ENCODE data around the gene TMEM129.
A peak's percentile ranks its signal among the peaks of the same experiment; 100 is the strongest.

The TMEM129 gene

GRCh38 chr4:1757836-1758235 is 36.7 kb upstream of the TMEM129 start:
- Histone ChIP-seq H3K36me3 (ENCODE audit: control insufficient read depth in 1 of 2, insufficient read depth in 2 of 2, low read length in 2 of 2) (no peaks in the 10 kb centered on the region), H3K9me3 (ENCODE audit: control insufficient read depth in 1 of 2, low read length in 2 of 2) (no peaks in the 10 kb centered on the region), H3K4me3 (ENCODE audit: low read depth in 1 of 2, low read length in 2 of 2) (no peak overlapping the region), H3K27ac (ENCODE audit: low read depth, low read length) (no peak overlapping the region), H3K4me1 (ENCODE audit: control insufficient read depth in 1 of 2, insufficient read depth in 2 of 2, low read length in 2 of 2) (peaks cover 0 to 2% of the 10 kb centered on the region in 2 donors), H3K27me3 (ENCODE audit: control insufficient read depth in 1 of 2, insufficient read depth in 2 of 2, low read length in 2 of 2) (peaks cover 5% of the 10 kb centered on the region in 2 donors), H3K9ac (ENCODE audit: low read depth in 1 of 2, low read length in 2 of 2) (no peak overlapping the region)

- H3K4me3 ChIP-seq (ENCODE audit: low read depth in 1 of 2, low read length in 2 of 2), result no peak overlapping the region
- H3K27me3 ChIP-seq (ENCODE audit: control insufficient read depth in 1 of 2, insufficient read depth in 2 of 2, low read length in 2 of 2), result peaks cover 0 to under 1% of the 10 kb centered on the region in 2 donors
- H3K9ac ChIP-seq (ENCODE audit: low read depth in 1 of 2, low read length in 2 of 2), result no peak overlapping the region
- H3K36me3 ChIP-seq (ENCODE audit: control insufficient read depth in 1 of 2, insufficient read depth in 2 of 2, low read length in 2 of 2), result no peaks in the 10 kb centered on the region
- no peak overlapping the region for H3K27ac ChIP-seq (ENCODE audit: low read depth, low read length)
- H3K9me3 ChIP-seq (ENCODE audit: control insufficient read depth in 1 of 2, low read length in 2 of 2), result no peaks in the 10 kb centered on the region
- peaks cover 3 to 9% of the 10 kb centered on the region in 2 donors for H3K4me1 ChIP-seq (ENCODE audit: control insufficient read depth in 1 of 2, insufficient read depth in 2 of 2, low read length in 2 of 2)
These were observed 36.0 kb upstream of the TMEM129 start for GRCh38 chr4:1756893-1757779.

- Histone ChIP-seq H3K36me3 (ENCODE audit: control insufficient read depth in 1 of 2, insufficient read depth in 2 of 2, low read length in 2 of 2) (no peaks in the 10 kb centered on the region), H3K27ac (ENCODE audit: low read depth, low read length) (no peak overlapping the region), H3K4me3 (ENCODE audit: low read depth in 1 of 2, low read length in 2 of 2) (no peak overlapping the region), H3K4me1 (ENCODE audit: control insufficient read depth in 1 of 2, insufficient read depth in 2 of 2, low read length in 2 of 2) (peaks cover 7 to 14% of the 10 kb centered on the region in 2 donors), H3K9ac (ENCODE audit: low read depth in 1 of 2, low read length in 2 of 2) (no peak overlapping the region), H3K9me3 (ENCODE audit: control insufficient read depth in 1 of 2, low read length in 2 of 2) (no peaks in the 10 kb centered on the region), H3K27me3 (ENCODE audit: control insufficient read depth in 1 of 2, insufficient read depth in 2 of 2, low read length in 2 of 2) (no peaks in the 10 kb centered on the region)
These were observed 35.0 kb upstream of the TMEM129 start for GRCh38 chr4:1756079-1756478.

GRCh38 chr4:1755297-1755696 is 34.2 kb upstream of the TMEM129 start:
- no peak overlapping the region for H3K9ac ChIP-seq (ENCODE audit: low read depth in 1 of 2, low read length in 2 of 2)
- no peak overlapping the region for H3K27ac ChIP-seq (ENCODE audit: low read depth, low read length)
- no peaks in the 10 kb centered on the region for H3K27me3 ChIP-seq (ENCODE audit: control insufficient read depth in 1 of 2, insufficient read depth in 2 of 2, low read length in 2 of 2)
- H3K4me1 ChIP-seq (ENCODE audit: control insufficient read depth in 1 of 2, insufficient read depth in 2 of 2, low read length in 2 of 2), result peaks cover 7 to 14% of the 10 kb centered on the region in 2 donors
- H3K9me3 ChIP-seq (ENCODE audit: control insufficient read depth in 1 of 2, low read length in 2 of 2), result no peaks in the 10 kb centered on the region
- H3K36me3 ChIP-seq (ENCODE audit: control insufficient read depth in 1 of 2, insufficient read depth in 2 of 2, low read length in 2 of 2), result no peaks in the 10 kb centered on the region
- H3K4me3 ChIP-seq (ENCODE audit: low read depth in 1 of 2, low read length in 2 of 2), result no peak overlapping the region

GRCh38 chr4:1754336-1754735 is 33.2 kb upstream of the TMEM129 start:
- H3K9ac ChIP-seq (ENCODE audit: low read depth in 1 of 2, low read length in 2 of 2), result no peak overlapping the region
- no peaks in the 10 kb centered on the region for H3K9me3 ChIP-seq (ENCODE audit: control insufficient read depth in 1 of 2, low read length in 2 of 2)
- H3K36me3 ChIP-seq (ENCODE audit: control insufficient read depth in 1 of 2, insufficient read depth in 2 of 2, low read length in 2 of 2), result no peaks in the 10 kb centered on the region
- no peak overlapping the region for H3K27ac ChIP-seq (ENCODE audit: low read depth, low read length)
- H3K4me3 ChIP-seq (ENCODE audit: low read depth in 1 of 2, low read length in 2 of 2), result no peak overlapping the region
- no peaks in the 10 kb centered on the region for H3K27me3 ChIP-seq (ENCODE audit: control insufficient read depth in 1 of 2, insufficient read depth in 2 of 2, low read length in 2 of 2)
- H3K4me1 ChIP-seq (ENCODE audit: control insufficient read depth in 1 of 2, insufficient read depth in 2 of 2, low read length in 2 of 2), result peaks cover 7 to 14% of the 10 kb centered on the region in 2 donors

GRCh38 chr4:1753697-1754311 is 32.7 kb upstream of the TMEM129 start:
- H3K27ac ChIP-seq (ENCODE audit: low read depth, low read length), result no peak overlapping the region
- H3K9me3 ChIP-seq (ENCODE audit: control insufficient read depth in 1 of 2, low read length in 2 of 2), result no peaks in the 10 kb centered on the region
- H3K27me3 ChIP-seq (ENCODE audit: control insufficient read depth in 1 of 2, insufficient read depth in 2 of 2, low read length in 2 of 2), result no peaks in the 10 kb centered on the region
- H3K36me3 ChIP-seq (ENCODE audit: control insufficient read depth in 1 of 2, insufficient read depth in 2 of 2, low read length in 2 of 2), result no peaks in the 10 kb centered on the region
- H3K4me3 ChIP-seq (ENCODE audit: low read depth in 1 of 2, low read length in 2 of 2), result no peak overlapping the region
- H3K4me1 ChIP-seq (ENCODE audit: control insufficient read depth in 1 of 2, insufficient read depth in 2 of 2, low read length in 2 of 2), result peaks cover 7 to 14% of the 10 kb centered on the region in 2 donors
- no peak overlapping the region for H3K9ac ChIP-seq (ENCODE audit: low read depth in 1 of 2, low read length in 2 of 2)

GRCh38 chr4:1753294-1753696 is 32.2 kb upstream of the TMEM129 start:
- Histone ChIP-seq H3K36me3 (ENCODE audit: control insufficient read depth in 1 of 2, insufficient read depth in 2 of 2, low read length in 2 of 2) (no peaks in the 10 kb centered on the region), H3K9ac (ENCODE audit: low read depth in 1 of 2, low read length in 2 of 2) (no peak overlapping the region), H3K9me3 (ENCODE audit: control insufficient read depth in 1 of 2, low read length in 2 of 2) (no peaks in the 10 kb centered on the region), H3K27me3 (ENCODE audit: control insufficient read depth in 1 of 2, insufficient read depth in 2 of 2, low read length in 2 of 2) (no peaks in the 10 kb centered on the region), H3K4me1 (ENCODE audit: control insufficient read depth in 1 of 2, insufficient read depth in 2 of 2, low read length in 2 of 2) (peaks cover 10 to 17% of the 10 kb centered on the region in 2 donors), H3K4me3 (ENCODE audit: low read depth in 1 of 2, low read length in 2 of 2) (no peak overlapping the region), H3K27ac (ENCODE audit: low read depth, low read length) (no peak overlapping the region)

- peak overlapping the region in 1 of 2 donors; percentile 15 for H3K4me3 ChIP-seq (ENCODE audit: low read depth in 1 of 2, low read length in 2 of 2)
- peaks cover 10 to 17% of the 10 kb centered on the region in 2 donors for H3K4me1 ChIP-seq (ENCODE audit: control insufficient read depth in 1 of 2, insufficient read depth in 2 of 2, low read length in 2 of 2)
- peak overlapping the region in 1 of 2 donors; percentile 18 for H3K9ac ChIP-seq (ENCODE audit: low read depth in 1 of 2, low read length in 2 of 2)
- H3K9me3 ChIP-seq (ENCODE audit: control insufficient read depth in 1 of 2, low read length in 2 of 2), result no peaks in the 10 kb centered on the region
- no peak overlapping the region for H3K27ac ChIP-seq (ENCODE audit: low read depth, low read length)
- no peaks in the 10 kb centered on the region for H3K36me3 ChIP-seq (ENCODE audit: control insufficient read depth in 1 of 2, insufficient read depth in 2 of 2, low read length in 2 of 2)
- no peaks in the 10 kb centered on the region for H3K27me3 ChIP-seq (ENCODE audit: control insufficient read depth in 1 of 2, insufficient read depth in 2 of 2, low read length in 2 of 2)
These were observed 31.3 kb upstream of the TMEM129 start for GRCh38 chr4:1752284-1753041.

GRCh38 chr4:1751919-1752283 is 30.8 kb upstream of the TMEM129 start:
- no peak overlapping the region for H3K4me3 ChIP-seq (ENCODE audit: low read depth in 1 of 2, low read length in 2 of 2)
- H3K9ac ChIP-seq (ENCODE audit: low read depth in 1 of 2, low read length in 2 of 2), result peak overlapping the region in 1 of 2 donors; percentile 18
- peaks cover 10 to 17% of the 10 kb centered on the region in 2 donors for H3K4me1 ChIP-seq (ENCODE audit: control insufficient read depth in 1 of 2, insufficient read depth in 2 of 2, low read length in 2 of 2)
- no peaks in the 10 kb centered on the region for H3K36me3 ChIP-seq (ENCODE audit: control insufficient read depth in 1 of 2, insufficient read depth in 2 of 2, low read length in 2 of 2)
- H3K9me3 ChIP-seq (ENCODE audit: control insufficient read depth in 1 of 2, low read length in 2 of 2), result no peaks in the 10 kb centered on the region
- no peak overlapping the region for H3K27ac ChIP-seq (ENCODE audit: low read depth, low read length)
- no peaks in the 10 kb centered on the region for H3K27me3 ChIP-seq (ENCODE audit: control insufficient read depth in 1 of 2, insufficient read depth in 2 of 2, low read length in 2 of 2)

All from duodenal mucosa (tissue), 2 donors.